ENCODE results near the gene NOL4L.

- TF ChIP-seq CTCF (IDR thresholded peaks at IDR 0.05; ENCODE audit: low read length) (no peak), EZH2 (IDR thresholded peaks at IDR 0.05; ENCODE audit: borderline replicate concordance, low read length) (no peak)
These were observed 114.2 kb downstream of the NOL4L start for GRCh38 chr20:32470940-32471339.
